HG03097 (cell line): ENCODE measurements around the gene ZFAND2B.
"Not testable (repeated sequence)": the region's sequence is repeated elsewhere in the genome, so short reads cannot be mapped to it uniquely, and the experiment has no call there.

Experiments
- ATAC-seq: cut with Tn5 transposase; IDR thresholded peaks from one replicate; pipeline ENCODE4 v1.9.1; 2021; ENCODE audit not compliant: unreplicated experiment, low FRiP score

Gene ZFAND2B

DNA sequence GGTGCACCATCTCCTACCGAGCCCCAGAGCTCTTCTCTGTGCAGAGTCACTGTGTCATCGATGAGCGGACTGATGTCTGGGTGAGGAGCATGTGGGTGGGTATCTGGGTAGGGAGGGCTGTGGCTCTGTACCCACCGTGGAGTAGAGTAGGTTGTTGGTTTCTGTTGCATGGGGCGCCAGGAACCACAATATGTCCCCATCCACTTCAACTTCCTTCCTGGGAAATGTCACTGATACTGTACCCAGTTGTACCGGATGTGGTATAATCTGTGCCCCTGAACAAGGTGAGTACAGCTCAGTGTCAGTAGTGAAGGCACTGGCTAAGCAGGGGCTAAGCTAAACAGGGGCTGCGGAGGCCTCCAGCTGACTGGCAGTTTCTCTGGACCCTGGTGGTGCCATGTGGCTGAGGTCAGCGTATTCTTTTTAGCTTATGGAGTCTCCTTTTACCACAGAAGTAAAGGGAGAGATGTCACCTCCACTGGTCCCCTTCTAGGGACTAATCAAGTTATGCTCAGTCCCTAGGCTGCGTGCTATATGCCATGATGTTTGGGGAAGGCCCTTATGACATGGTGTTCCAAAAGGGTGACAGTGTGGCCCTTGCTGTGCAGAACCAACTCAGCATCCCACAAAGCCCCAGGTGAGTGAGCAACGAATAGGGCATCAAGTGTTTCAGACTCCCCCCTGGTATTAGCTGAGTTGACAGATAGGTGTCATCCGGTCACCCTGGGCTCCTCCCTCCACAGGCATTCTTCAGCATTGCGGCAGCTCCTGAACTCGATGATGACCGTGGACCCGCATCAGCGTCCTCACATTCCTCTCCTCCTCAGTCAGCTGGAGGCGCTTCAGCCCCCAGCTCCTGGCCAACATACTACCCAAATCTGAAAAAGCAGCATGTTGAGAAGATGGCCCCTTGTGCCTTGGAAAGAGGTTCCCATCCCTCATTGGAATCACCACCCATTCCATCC, 41.4 kb downstream of the ZFAND2B start:
- no peak for ATAC-seq

GRCh38 chr2:219248845-219249202, 42.2 kb downstream of the ZFAND2B start:
- no peak for ATAC-seq

GRCh38 chr2:219249203-219249980, 42.8 kb downstream of the ZFAND2B start:
- ATAC-seq, result peak; percentile 44

DNA sequence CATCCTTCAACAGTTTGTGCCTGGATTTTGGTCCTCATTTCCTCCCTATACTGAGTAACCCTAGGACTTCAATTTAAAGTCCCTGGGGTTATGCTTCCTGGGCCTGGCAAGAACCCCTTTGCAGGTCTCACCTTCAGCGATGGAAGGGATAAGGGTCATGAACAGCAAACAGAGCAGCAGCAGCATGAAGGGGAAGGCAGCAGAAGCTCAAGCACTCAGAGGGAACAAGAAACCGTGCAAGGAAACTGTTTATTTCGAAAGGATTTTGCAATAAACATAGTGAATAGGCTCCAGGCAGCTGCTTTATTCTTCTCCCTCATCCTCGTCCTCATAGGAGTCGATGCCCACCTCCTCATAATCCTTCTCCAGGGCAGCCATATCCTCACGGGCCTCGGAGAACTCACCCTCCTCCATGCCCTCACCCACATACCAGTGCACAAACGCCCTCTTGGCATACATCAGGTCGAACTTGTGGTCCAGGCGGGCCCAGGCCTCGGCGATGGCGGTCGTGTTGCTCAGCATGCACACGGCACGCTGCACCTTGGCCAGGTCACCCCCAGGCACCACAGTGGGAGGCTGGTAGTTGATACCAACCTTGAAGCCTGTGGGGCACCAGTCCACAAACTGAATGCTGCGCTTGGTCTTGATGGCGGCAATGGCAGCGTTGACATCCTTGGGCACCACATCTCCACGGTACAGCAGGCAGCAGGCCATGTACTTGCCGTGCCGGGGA, 43.6 kb downstream of the ZFAND2B start:
- ATAC-seq, result no peak

GRCh38 chr2:219251656-219252055, 45.1 kb downstream of the ZFAND2B start:
- ATAC-seq, result no peak

DNA sequence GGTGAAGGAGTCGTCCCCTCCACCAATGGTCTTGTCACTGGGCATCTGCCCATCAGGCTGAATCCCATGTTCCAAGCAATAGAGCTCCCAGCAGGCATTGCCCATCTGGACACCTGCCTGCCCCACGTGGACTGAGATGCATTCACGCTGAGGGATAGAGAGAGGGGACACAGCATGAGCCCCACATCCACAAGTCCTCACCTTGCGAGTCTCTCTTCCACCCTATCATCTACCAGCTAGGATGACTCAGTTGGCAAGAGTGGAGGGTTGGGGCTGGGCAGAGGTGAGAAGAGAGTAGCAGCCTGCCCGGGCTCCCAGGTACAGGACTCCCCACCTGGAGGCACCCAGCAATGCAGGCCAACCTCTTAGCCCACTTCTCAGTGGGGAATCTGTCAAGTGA, 45.5 kb downstream of the ZFAND2B start:
- no peak for ATAC-seq

GRCh38 chr2:219252570-219252899, 46.0 kb downstream of the ZFAND2B start:
- no peak for ATAC-seq

- ATAC-seq, result no peak
Measured at GRCh38 chr2:219252900-219253752, 46.5 kb downstream of the ZFAND2B start, which contains the start of gene TUBA4B. Gene TUBA4B, plus strand, starts transcription at chr2:219253243. Its CDS starts 165 bp downstream, at chr2:219253408.

GRCh38 chr2:219253753-219254589, 47.4 kb downstream of the ZFAND2B start, which contains the start of gene TUBA4A:
Gene TUBA4A, minus strand, starts transcription at chr2:219253918. Its CDS starts 60 bp downstream, at chr2:219253858.
- ATAC-seq, result peak; percentile 56

- peak; percentile 11 for ATAC-seq
Measured at GRCh38 chr2:219254590-219255201, 48.1 kb downstream of the ZFAND2B start.

DNA sequence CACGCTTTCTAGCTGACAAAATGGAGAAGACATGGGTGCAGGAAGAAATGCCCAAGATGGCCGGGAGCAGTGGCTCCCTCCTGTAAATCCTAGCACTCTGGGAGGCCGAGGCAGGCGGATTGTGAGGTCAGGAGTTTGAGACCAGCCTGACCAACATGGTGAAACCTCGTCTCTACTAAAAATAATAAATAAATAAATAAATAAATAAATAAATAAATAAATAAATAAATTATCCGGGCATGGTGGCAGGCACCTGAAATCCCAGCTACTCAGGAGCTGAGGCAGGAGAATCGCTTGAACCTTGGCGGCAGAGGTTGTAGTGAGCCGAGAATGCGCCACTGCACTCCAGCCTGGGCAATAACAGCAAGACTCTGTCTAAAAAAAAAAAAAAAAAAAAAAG, 52.4 kb downstream of the ZFAND2B start:
- ATAC-seq, result not testable (repeated sequence)
